ENCODE data around the gene MAML3. TPM values are rescaled to one million over a fixed set of nuclear protein-coding genes. Genes with fewer than 3 reads are reported as not detected.

The MAML3 gene
- total RNA-seq, result 7.3 TPM
- long read RNA-seq, partial matches to known transcripts, result 1 of 32 reads
- long read RNA-seq, other reads (novel, unspliced or antisense), result 31 of 32 reads

GRCh38 chr4:140153718-140154571, at the start of gene MAML3:
Gene MAML3, minus strand, starts transcription at chr4:140154184. Its CDS starts 857 bp downstream, at chr4:140153327.
- DNase-seq (ENCODE audit: low spot score), result peak; percentile 97

GRCh38 chr4:140198942-140199341, 45.0 kb upstream of the MAML3 start:
- no peak for DNase-seq (ENCODE audit: low spot score)

- DNase-seq (ENCODE audit: low spot score), result no peak
Observed at GRCh38 chr4:140195806-140196205, 41.8 kb upstream of the MAML3 start.

- no peak for DNase-seq (ENCODE audit: low spot score)
Observed at GRCh38 chr4:140189805-140190204, 35.8 kb upstream of the MAML3 start.

GRCh38 chr4:140188975-140189374, 35.0 kb upstream of the MAML3 start:
- DNase-seq (ENCODE audit: low spot score), result no peak

- no peak for DNase-seq (ENCODE audit: low spot score)
Observed at GRCh38 chr4:140187316-140187695, 33.3 kb upstream of the MAML3 start.

GRCh38 chr4:140186651-140187315, 32.8 kb upstream of the MAML3 start:
- no peak for DNase-seq (ENCODE audit: low spot score)

GRCh38 chr4:140186082-140186438, 32.1 kb upstream of the MAML3 start:
- no peak for DNase-seq (ENCODE audit: low spot score)

GRCh38 chr4:140185412-140186081, 31.6 kb upstream of the MAML3 start:
- no peak for DNase-seq (ENCODE audit: low spot score)

- no peak for DNase-seq (ENCODE audit: low spot score)
Observed at GRCh38 chr4:140183270-140183669, 29.3 kb upstream of the MAML3 start.

GRCh38 chr4:140180577-140180976, 26.6 kb upstream of the MAML3 start:
- no peak for DNase-seq (ENCODE audit: low spot score)

GRCh38 chr4:140176735-140177134, 22.8 kb upstream of the MAML3 start:
- no peak for DNase-seq (ENCODE audit: low spot score)

- no peak for DNase-seq (ENCODE audit: low spot score)
Observed at GRCh38 chr4:140174543-140174942, 20.6 kb upstream of the MAML3 start.

GRCh38 chr4:140172960-140173359, 19.0 kb upstream of the MAML3 start:
- DNase-seq (ENCODE audit: low spot score), result no peak

- no peak for DNase-seq (ENCODE audit: low spot score)
Observed at GRCh38 chr4:140170299-140170698, 16.3 kb upstream of the MAML3 start.

- DNase-seq (ENCODE audit: low spot score), result no peak
Observed at GRCh38 chr4:140168936-140169335, 15.0 kb upstream of the MAML3 start.

GRCh38 chr4:140168474-140168873, 14.5 kb upstream of the MAML3 start:
- no peak for DNase-seq (ENCODE audit: low spot score)

- DNase-seq (ENCODE audit: low spot score), result no peak
Observed at GRCh38 chr4:140163029-140163810, 9.2 kb upstream of the MAML3 start.

GRCh38 chr4:140162596-140162995, 8.6 kb upstream of the MAML3 start:
- DNase-seq (ENCODE audit: low spot score), result no peak

GRCh38 chr4:140158365-140159030, 4.5 kb upstream of the MAML3 start:
- no peak for DNase-seq (ENCODE audit: low spot score)

GRCh38 chr4:140157341-140157740, 3.4 kb upstream of the MAML3 start:
- DNase-seq (ENCODE audit: low spot score), result no peak
